Measurements from ENCODE around the gene ERC2.

The ERC2 gene

GRCh38 chr3:56144805-56145204 lies 323.5 kb downstream of the ERC2 start:
- no peak for ATAC-seq
- TF ChIP-seq ARNTL (CRISPR knock-in tag; IDR thresholded peaks at IDR 0.05; ENCODE audit: borderline replicate concordance, low read depth) (no peak), TOX (CRISPR knock-in tag; IDR thresholded peaks at IDR 0.05; ENCODE audit: borderline replicate concordance) (no peak), GLIS3 (CRISPR knock-in tag; IDR thresholded peaks at IDR 0.05) (no peak), BACH2 (CRISPR knock-in tag; IDR thresholded peaks at IDR 0.05; ENCODE audit: borderline replicate concordance) (no peak), ZC3H10 (CRISPR knock-in tag; IDR thresholded peaks at IDR 0.05) (no peak), ZFP3 (CRISPR knock-in tag; IDR thresholded peaks at IDR 0.05) (no peak), SNAI2 (CRISPR knock-in tag; IDR thresholded peaks at IDR 0.05) (no peak), OSR1 (CRISPR knock-in tag; IDR thresholded peaks at IDR 0.05) (no peak), RARB (CRISPR knock-in tag; IDR thresholded peaks at IDR 0.05) (no peak), ESRRG (CRISPR knock-in tag; IDR thresholded peaks at IDR 0.05) (no peak), CSDC2 (CRISPR knock-in tag; IDR thresholded peaks at IDR 0.05) (no peak), PATZ1 (CRISPR knock-in tag; IDR thresholded peaks at IDR 0.05; ENCODE audit: borderline replicate concordance) (no peak), ISL1 (CRISPR knock-in tag; IDR thresholded peaks at IDR 0.05) (no peak), TCF4 (CRISPR knock-in tag; IDR thresholded peaks at IDR 0.05; ENCODE audit: borderline replicate concordance) (no peak), ZNF8 (CRISPR knock-in tag; IDR thresholded peaks at IDR 0.05) (no peak), PPARA (CRISPR knock-in tag; IDR thresholded peaks at IDR 0.05; ENCODE audit: borderline replicate concordance) (no peak), CREB5 (CRISPR knock-in tag; IDR thresholded peaks at IDR 0.05; ENCODE audit: low read depth) (no peak), ZNF565 (CRISPR knock-in tag; conservative IDR thresholded peaks at IDR 0.05; ENCODE audit: low read depth) (no peak)
- TF ChIP-seq, protein P1, sequence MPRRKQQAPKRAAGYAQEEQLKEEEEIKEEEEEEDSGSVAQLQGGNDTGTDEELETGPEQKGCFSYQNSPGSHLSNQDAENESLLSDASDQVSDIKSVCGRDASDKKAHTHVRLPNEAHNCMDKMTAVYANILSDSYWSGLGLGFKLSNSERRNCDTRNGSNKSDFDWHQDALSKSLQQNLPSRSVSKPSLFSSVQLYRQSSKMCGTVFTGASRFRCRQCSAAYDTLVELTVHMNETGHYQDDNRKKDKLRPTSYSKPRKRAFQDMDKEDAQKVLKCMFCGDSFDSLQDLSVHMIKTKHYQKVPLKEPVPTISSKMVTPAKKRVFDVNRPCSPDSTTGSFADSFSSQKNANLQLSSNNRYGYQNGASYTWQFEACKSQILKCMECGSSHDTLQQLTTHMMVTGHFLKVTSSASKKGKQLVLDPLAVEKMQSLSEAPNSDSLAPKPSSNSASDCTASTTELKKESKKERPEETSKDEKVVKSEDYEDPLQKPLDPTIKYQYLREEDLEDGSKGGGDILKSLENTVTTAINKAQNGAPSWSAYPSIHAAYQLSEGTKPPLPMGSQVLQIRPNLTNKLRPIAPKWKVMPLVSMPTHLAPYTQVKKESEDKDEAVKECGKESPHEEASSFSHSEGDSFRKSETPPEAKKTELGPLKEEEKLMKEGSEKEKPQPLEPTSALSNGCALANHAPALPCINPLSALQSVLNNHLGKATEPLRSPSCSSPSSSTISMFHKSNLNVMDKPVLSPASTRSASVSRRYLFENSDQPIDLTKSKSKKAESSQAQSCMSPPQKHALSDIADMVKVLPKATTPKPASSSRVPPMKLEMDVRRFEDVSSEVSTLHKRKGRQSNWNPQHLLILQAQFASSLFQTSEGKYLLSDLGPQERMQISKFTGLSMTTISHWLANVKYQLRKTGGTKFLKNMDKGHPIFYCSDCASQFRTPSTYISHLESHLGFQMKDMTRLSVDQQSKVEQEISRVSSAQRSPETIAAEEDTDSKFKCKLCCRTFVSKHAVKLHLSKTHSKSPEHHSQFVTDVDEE (CRISPR knock-in tag; IDR thresholded peaks at IDR 0.05): no peak
- TF ChIP-seq, protein P2, sequence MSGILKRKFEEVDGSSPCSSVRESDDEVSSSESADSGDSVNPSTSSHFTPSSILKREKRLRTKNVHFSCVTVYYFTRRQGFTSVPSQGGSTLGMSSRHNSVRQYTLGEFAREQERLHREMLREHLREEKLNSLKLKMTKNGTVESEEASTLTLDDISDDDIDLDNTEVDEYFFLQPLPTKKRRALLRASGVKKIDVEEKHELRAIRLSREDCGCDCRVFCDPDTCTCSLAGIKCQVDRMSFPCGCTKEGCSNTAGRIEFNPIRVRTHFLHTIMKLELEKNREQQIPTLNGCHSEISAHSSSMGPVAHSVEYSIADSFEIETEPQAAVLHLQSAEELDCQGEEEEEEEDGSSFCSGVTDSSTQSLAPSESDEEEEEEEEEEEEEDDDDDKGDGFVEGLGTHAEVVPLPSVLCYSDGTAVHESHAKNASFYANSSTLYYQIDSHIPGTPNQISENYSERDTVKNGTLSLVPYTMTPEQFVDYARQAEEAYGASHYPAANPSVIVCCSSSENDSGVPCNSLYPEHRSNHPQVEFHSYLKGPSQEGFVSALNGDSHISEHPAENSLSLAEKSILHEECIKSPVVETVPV (CRISPR knock-in tag; IDR thresholded peaks at IDR 0.05): no peak

DNA sequence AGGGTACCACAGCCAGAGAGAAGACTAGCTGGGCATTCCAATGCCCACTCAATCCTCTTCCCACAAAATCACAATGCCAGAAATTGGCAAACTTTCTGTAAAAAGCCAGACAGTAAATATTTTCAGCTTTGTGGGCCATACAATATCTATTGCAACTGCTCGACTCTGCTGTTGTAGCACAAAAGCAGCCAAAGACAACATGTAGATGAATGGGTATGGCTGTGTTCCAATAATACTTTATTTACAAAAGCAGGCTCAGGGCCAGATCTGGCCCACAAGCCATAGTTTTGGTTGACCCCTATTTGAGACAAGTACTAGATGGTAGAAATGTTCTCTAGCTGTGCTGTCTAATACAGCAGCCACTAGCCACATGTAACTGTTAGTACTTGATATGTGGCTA lies 330.9 kb downstream of the ERC2 start:
- no peak for ATAC-seq
- no peak for TF ChIP-seq ARNTL (CRISPR knock-in tag; IDR thresholded peaks at IDR 0.05; ENCODE audit: borderline replicate concordance, low read depth)
- TF ChIP-seq CSDC2 (CRISPR knock-in tag; IDR thresholded peaks at IDR 0.05): no peak
- no peak for TF ChIP-seq GLIS3 (CRISPR knock-in tag; IDR thresholded peaks at IDR 0.05)
- no peak for TF ChIP-seq TCF4 (CRISPR knock-in tag; IDR thresholded peaks at IDR 0.05; ENCODE audit: borderline replicate concordance)
- TF ChIP-seq ZFP30 (CRISPR knock-in tag; IDR thresholded peaks at IDR 0.05): no peak
- TF ChIP-seq ESRRG (CRISPR knock-in tag; IDR thresholded peaks at IDR 0.05): no peak
- TF ChIP-seq POU6F1 (CRISPR knock-in tag; IDR thresholded peaks at IDR 0.05; ENCODE audit: borderline replicate concordance, low read depth): no peak
- TF ChIP-seq, protein P2 (CRISPR knock-in tag; IDR thresholded peaks at IDR 0.05): no peak
- no peak for TF ChIP-seq ZNF70 (CRISPR knock-in tag; IDR thresholded peaks at IDR 0.05)

All from SK-N-SH treated with all-trans-retinoic acid at 6 μM for 48 hours (cell line).